ENCODE measurements around the gene TPM1. TPM values are rescaled to one million over a fixed set of nuclear protein-coding genes. Genes with fewer than 3 reads are reported as not detected.

TPM1 gene
- total and polyA plus RNA-seq, 2 of the 4 experiments (the other 2 are of a cell fraction) = 661 to 1,623 TPM

GRCh38 chr15:63013052-63013808 is 29.3 kb upstream of the TPM1 start:
- Histone ChIP-seq H2BK120ac (ENCODE audit: low read depth, low read length) (peak overlapping the region; percentile 87), H3K23ac (ENCODE audit: low read depth, low read length) (peak overlapping the region; percentile 70; the same call in 1 of the 2 replicates), H2AK9ac (replicated peaks; ENCODE audit: low read depth, low read length, poor library complexity) (no peak overlapping the region), H3K27me3 (ENCODE audit: control insufficient read depth, insufficient read depth, low read length) (no peaks in the 10 kb centered on the region), H2BK15ac (ENCODE audit: low read depth, low read length) (peak overlapping the region; percentile 85; the same call in 2 of the 3 replicates), H4K5ac (ENCODE audit: low read depth, low read length) (no peak overlapping the region; the same call in 1 of the 2 replicates), H4K8ac (ENCODE audit: low read depth in 2 of 2, low read length in 2 of 2) (peak overlapping the region; percentile 14 to 58; a peak in 2 of 4 replicates), H3K14ac (replicated peaks; ENCODE audit: low read depth, low read length) (peak overlapping the region; percentile 76), H3K4ac (ENCODE audit: low read depth, low read length) (peak overlapping the region; percentile 82), H3K27ac (ENCODE audit: insufficient read depth, low read length) (peak overlapping the region; percentile 13; the same call in 1 of the 2 replicates), H2BK20ac (ENCODE audit: low read depth, low read length) (peak overlapping the region; percentile 52), H3K9me1 (ENCODE audit: insufficient read depth, low read length) (peaks cover 15% of the 10 kb centered on the region), H2AK5ac (ENCODE audit: low read depth, low read length) (peak overlapping the region; percentile 87), H3K4me2 (ENCODE audit: low read depth, low read length) (peak overlapping the region; percentile 45; the same call in 1 of the 2 replicates), H3K9ac (ENCODE audit: low read depth, low read length) (peak overlapping the region; percentile 8; the same call in 1 of the 2 replicates), H3K36me3 (ENCODE audit: control insufficient read depth, insufficient read depth, low read length) (no peaks in the 10 kb centered on the region), H3K18ac (ENCODE audit: low read depth, low read length) (peak overlapping the region; percentile 78), H3K9me3 (ENCODE audit: control insufficient read depth, insufficient read depth, low read length) (no peaks in the 10 kb centered on the region), H3K79me1 (ENCODE audit: low read depth in 1 of 2, low read length in 2 of 2) (no peaks in the 10 kb centered on the region; a peak in 1 of 4 replicates), H4K20me1 (ENCODE audit: insufficient read depth, low read length) (no peaks in the 10 kb centered on the region), H3K56ac (ENCODE audit: extremely low read depth, insufficient read depth, low read length) (peak overlapping the region; percentile 14; the same call in 1 of the 2 replicates), H2AFZ (replicated peaks; ENCODE audit: low read length, poor library complexity) (peak overlapping the region; percentile 53), H2BK5ac (ENCODE audit: low read depth, low read length, poor library complexity, severe bottlenecking) (peak overlapping the region; percentile 59), H4K91ac (ENCODE audit: insufficient read depth, low read depth, low read length) (peak overlapping the region; percentile 66), H3K4me3 (ENCODE audit: insufficient read depth, low read depth, low read length) (no peak overlapping the region), H3K4me1 (ENCODE audit: control insufficient read depth, insufficient read depth, low read length) (peaks cover 16% of the 10 kb centered on the region)
- POLR2A ChIA-PET (ENCODE audit: unreplicated experiment) = no interaction called here
- WGBS, 2 experiments (ENCODE audit: extremely low coverage in 2 of 2, insufficient read length in 1 of 2) = no CpG with 5 or more reads among the region's 11 CpGs
- DNase-seq (peak; percentile 83), ATAC-seq (ENCODE audit: low read depth) (peak; percentile 72)
- CTCF ChIA-PET = interaction anchor here (0.8 kb wide), 1 partner anchor 9 kb away, joined by 3 read pairs; no protein-coding TSS in a partner anchor
- BruUV-seq (replicated peaks) = no TSS peak
- in situ Hi-C loops (cut with MboI; ENCODE audit: low sequenced_read_pairs) = no loop called here
- dilution Hi-C loops (cut with HindIII; ENCODE audit: low sequenced_read_pairs, unreplicated experiment) = no loop called here
- intact Hi-C loops (cut with micrococcal nuclease) = no loop called here
- no peak for TF ChIP-seq NFE2L2 (IDR thresholded peaks at IDR 0.05; ENCODE audit: low read depth, low read length)
- TF ChIP-seq ELK1 (IDR thresholded peaks at IDR 0.05; ENCODE audit: borderline replicate concordance, low read depth, low read length) = no peak
- no peak for TF ChIP-seq CEBPB (IDR thresholded peaks at IDR 0.05; ENCODE audit: low read depth, low read length)
- no peak for TF ChIP-seq USF2 (IDR thresholded peaks at IDR 0.05; ENCODE audit: low read depth, low read length)
- TF ChIP-seq MAZ (IDR thresholded peaks at IDR 0.05; ENCODE audit: borderline replicate concordance, low read depth, low read length) = no peak
- no peak for TF ChIP-seq CHD1 (IDR thresholded peaks at IDR 0.05; ENCODE audit: low read depth, low read length)
- TF ChIP-seq RFX5 (IDR thresholded peaks at IDR 0.05; ENCODE audit: low read depth, low read length) = no peak
- TF ChIP-seq FOS (IDR thresholded peaks at IDR 0.05; ENCODE audit: low read depth, low read length) = no peak
- no peak for TF ChIP-seq MXI1 (IDR thresholded peaks at IDR 0.05; ENCODE audit: borderline replicate concordance, low read depth, low read length)
- TF ChIP-seq CTCF (conservative IDR thresholded peaks at IDR 0.05; ENCODE audit: low read depth, low read length) = no peak
- TF ChIP-seq POLR2A (IDR thresholded peaks at IDR 0.05; ENCODE audit: low read depth, low read length) = no peak
- TF ChIP-seq SMC3 (IDR thresholded peaks at IDR 0.05; ENCODE audit: low read depth, low read length) = no peak
- no peak for TF ChIP-seq RAD21 (IDR thresholded peaks at IDR 0.05; ENCODE audit: low read length)
- no peak for TF ChIP-seq BHLHE40 (IDR thresholded peaks at IDR 0.05; ENCODE audit: low read depth, low read length)
